Upper lobe of left lung (tissue), 4 donors: ENCODE measurements around the gene C6orf136.

Source experiments
- EP300 ChIP-seq, 4 donors: sonication (generic); formaldehyde crosslinking; IDR thresholded peaks; one replicate each; pipeline ENCODE4 v1.5.1; 2017; ENCODE audit warnings: antibody characterized with exemption in 4 of 4, control low read depth in 2 of 4
- POLR2A ChIP-seq, 4 donors: fragments of 450-650 bp; IDR thresholded peaks; one replicate each; pipeline ENCODE4 v1.5.1; 2016 to 2017; ENCODE audit warnings: antibody characterized with exemption in 4 of 4, mild to moderate bottlenecking in 2 of 4
- POLR2AphosphoS5 ChIP-seq, 2 donors: sonication (generic); formaldehyde crosslinking; IDR thresholded peaks; one replicate each; pipeline ENCODE4 v1.5.1; 2017; ENCODE audit warnings: antibody characterized with exemption in 2 of 2
- TF ChIP-seq, protein P1 (sequence below), 6 experiments: fragments of 450-650 bp in 4 of 6; fragments of 200-600 bp in 2 of 6; sonication (generic) in 2 of 6; IDR thresholded peaks; one replicate each; pipeline ENCODE4 v1.5.1; 2016 to 2019; ENCODE audit warnings: antibody characterized with exemption in 6 of 6

DNA sequence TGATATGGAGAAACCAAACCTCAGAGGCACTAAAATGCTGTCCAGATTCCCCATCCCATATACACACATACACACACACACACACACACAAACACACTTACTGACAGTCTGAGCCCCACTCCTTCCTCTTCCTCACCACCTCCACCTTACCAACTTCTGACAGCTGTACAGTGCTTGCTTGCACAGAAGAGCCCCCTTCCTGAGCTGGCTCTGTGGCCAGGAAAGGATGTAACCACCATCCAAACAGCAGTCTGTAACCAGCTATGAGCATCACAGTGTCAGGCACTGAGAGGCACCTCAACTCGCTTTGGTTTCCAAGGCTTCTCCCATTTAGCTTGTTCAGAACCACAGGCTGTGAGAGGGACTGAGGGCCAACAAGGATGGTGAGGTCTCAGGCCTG lies 5.9 kb upstream of the C6orf136 start:
- TF ChIP-seq, protein P1, sequence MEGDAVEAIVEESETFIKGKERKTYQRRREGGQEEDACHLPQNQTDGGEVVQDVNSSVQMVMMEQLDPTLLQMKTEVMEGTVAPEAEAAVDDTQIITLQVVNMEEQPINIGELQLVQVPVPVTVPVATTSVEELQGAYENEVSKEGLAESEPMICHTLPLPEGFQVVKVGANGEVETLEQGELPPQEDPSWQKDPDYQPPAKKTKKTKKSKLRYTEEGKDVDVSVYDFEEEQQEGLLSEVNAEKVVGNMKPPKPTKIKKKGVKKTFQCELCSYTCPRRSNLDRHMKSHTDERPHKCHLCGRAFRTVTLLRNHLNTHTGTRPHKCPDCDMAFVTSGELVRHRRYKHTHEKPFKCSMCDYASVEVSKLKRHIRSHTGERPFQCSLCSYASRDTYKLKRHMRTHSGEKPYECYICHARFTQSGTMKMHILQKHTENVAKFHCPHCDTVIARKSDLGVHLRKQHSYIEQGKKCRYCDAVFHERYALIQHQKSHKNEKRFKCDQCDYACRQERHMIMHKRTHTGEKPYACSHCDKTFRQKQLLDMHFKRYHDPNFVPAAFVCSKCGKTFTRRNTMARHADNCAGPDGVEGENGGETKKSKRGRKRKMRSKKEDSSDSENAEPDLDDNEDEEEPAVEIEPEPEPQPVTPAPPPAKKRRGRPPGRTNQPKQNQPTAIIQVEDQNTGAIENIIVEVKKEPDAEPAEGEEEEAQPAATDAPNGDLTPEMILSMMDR (IDR thresholded peaks at IDR 0.05) = no peak
- TF ChIP-seq POLR2AphosphoS5 (IDR thresholded peaks at IDR 0.05) (no peak), POLR2A (IDR thresholded peaks at IDR 0.05) (no peak), EP300 (IDR thresholded peaks at IDR 0.05) (no peak)
